Stomach (tissue), 9 donors: ENCODE measurements around the gene TCF7L1. TPM values are rescaled to one million over a fixed set of nuclear protein-coding genes. Genes with fewer than 3 reads are reported as not detected.
"Not testable (repeated sequence)": the region's sequence is repeated elsewhere in the genome, so short reads cannot be mapped to it uniquely, and the experiment has no call there.

Experiments used
- DNase-seq, 2 donors: peaks; one replicate each; pipeline versions ENCODE4 v3.0.0 to v3.0.0-alpha.2; 2013 to 2019
- H3K27ac ChIP-seq, 5 donors: fragments of 200-600 bp in 4 of 5; sonication (generic) in 4 of 5; one replicate each; pipeline ENCODE4 v1.5.1; 2013 to 2019; ENCODE audit warnings: mild to moderate bottlenecking in 1 of 5, moderate library complexity in 1 of 5
- H3K27me3 ChIP-seq, 3 donors: fragments of 200-600 bp; sonication (generic); one replicate each; pipeline ENCODE4 v1.5.1; 2017 to 2019; ENCODE audit warnings: mixed run types in 1 of 3
- H3K36me3 ChIP-seq, 4 donors: fragments of 200-600 bp; sonication (generic); 1 replicate in 3 of 4; 2 replicates in 1 of 4; pipeline ENCODE4 v1.5.1; 2016 to 2019
- H3K4me1 ChIP-seq, 4 donors: fragments of 200-600 bp; sonication (generic); one replicate each; pipeline ENCODE4 v1.5.1; 2016 to 2019
- H3K4me3 ChIP-seq, 4 donors: fragments of 200-600 bp; sonication (generic) in 3 of 4; one replicate each; pipeline ENCODE4 v1.5.1; 2016 to 2019; ENCODE audit warnings: mild to moderate bottlenecking in 1 of 4
- H3K9me3 ChIP-seq, 4 donors: fragments of 200-600 bp; sonication (generic); one replicate each; pipeline ENCODE4 v1.5.1; 2016 to 2019
- CTCF ChIP-seq, 7 experiments: fragments of 450-650 bp in 4 of 7; fragments of 200-600 bp in 3 of 7; sonication (generic) in 3 of 7; IDR thresholded peaks; one replicate each; pipeline ENCODE4 v1.5.1; 2016 to 2019; ENCODE audit warnings: antibody characterized with exemption in 7 of 7, control low read depth in 2 of 7, mild to moderate bottlenecking in 1 of 7
- EP300 ChIP-seq: sonication (generic); formaldehyde crosslinking; IDR thresholded peaks from one replicate; pipeline ENCODE4 v1.6.1; 2017; ENCODE audit warnings: antibody characterized with exemption
- POLR2A ChIP-seq, 4 donors: fragments of 450-650 bp; IDR thresholded peaks; one replicate each; pipeline ENCODE4 v1.6.1; 2016; ENCODE audit warnings: antibody characterized with exemption in 4 of 4, control low read depth in 2 of 4, mild to moderate bottlenecking in 1 of 4, moderate library complexity in 1 of 4
- POLR2AphosphoS5 ChIP-seq, 3 donors: sonication (generic); formaldehyde crosslinking; IDR thresholded peaks; one replicate each; pipeline ENCODE4 v1.6.1; 2016; ENCODE audit warnings: antibody characterized with exemption in 3 of 3
- WGBS, 5 donors: extraction: QIAGEN DNeasy Blood & Tissue Kit in 3 of 5; methylation state at CpG; one replicate each; pipeline versions ENCODE4 v1.1.5 to v1.1.7; 2013 to 2018; 5-methylcytosine and 5-hydroxymethylcytosine counted together
- intact Hi-C: fragments of 100-400 bp; cut with DNase I; formaldehyde crosslinking; loops from one replicate; pipeline ENCODE4 v1.15.1; 2023; ENCODE audit warnings: low total_unique reads
- polyA plus RNA-seq, 3 donors: library from polyadenylated mRNA; stranded (reverse); fragments of 200-250 nt; gene quantifications; one replicate each; pipeline ENCODE4 v1.2.3, GENCODE V29; 2013
- total RNA-seq, 5 donors: library from RNA; depleted of rRNA; stranded (reverse); fragments of >200 nt; gene quantifications; one replicate each; pipeline versions ENCODE4 v1.1.0 to v1.2.3, GENCODE V29; 2014 to 2016
- donor health status: healthy with polysubstance abuse.
- donor health status: Bipolar disorder and iron deficiency.
- donor health status: healthy.

Gene TCF7L1
- total and polyA plus RNA-seq, 8 donors = 0.45 to 8.3 (median 4.9) TPM; not detected in 1

DNA sequence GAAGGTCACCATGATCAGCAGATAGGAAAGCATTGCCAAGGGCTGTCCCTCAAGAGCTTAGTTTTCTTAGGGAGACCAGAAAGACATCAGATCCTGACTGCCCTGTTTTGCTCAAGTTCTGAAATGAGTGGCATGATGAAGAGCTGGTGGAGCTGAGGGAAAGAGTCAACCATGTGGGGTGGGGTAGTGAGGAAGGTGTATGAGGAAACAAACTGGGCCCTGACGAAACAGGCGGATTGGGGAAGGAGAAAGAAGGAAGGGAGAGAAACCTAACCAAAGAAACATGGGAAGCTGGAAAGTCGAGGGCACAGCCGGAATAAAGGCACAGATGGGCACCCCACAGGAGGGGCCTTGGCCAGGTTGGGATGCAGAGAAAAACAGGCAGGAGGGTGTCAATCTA, 186.6 kb downstream of the TCF7L1 start:
- no peaks in the 10 kb centered on the region for H3K9me3 ChIP-seq
- H3K4me1 ChIP-seq = peaks cover 17 to 68% (median 43%) of the 10 kb centered on the region in 4 donors
- TF ChIP-seq EP300 (no peak), CTCF (IDR thresholded peaks at IDR 0.05) (no peak), POLR2AphosphoS5 (IDR thresholded peaks at IDR 0.05) (no peak), POLR2A (IDR thresholded peaks at IDR 0.05) (no peak)
- WGBS, 5 donors = 84 to 98% (median 88%) methylated on average over 4 of the region's 4 CpGs
- H3K36me3 ChIP-seq = peaks cover 66 to 100% (median 97%) of the 10 kb centered on the region in 4 donors
- intact Hi-C loops = no loop called here
- no peak overlapping the region for H3K4me3 ChIP-seq
- no peak for DNase-seq
- H3K27me3 ChIP-seq = no peaks in the 10 kb centered on the region
- H3K27ac ChIP-seq = no peak overlapping the region

GRCh38 chr2:85323351-85323987, 190.3 kb downstream of the TCF7L1 start:
- Histone ChIP-seq H3K27ac (no peak overlapping the region), H3K4me3 (peak overlapping the region in 2 of 4 donors; percentile 79 to 81), H3K27me3 (no peaks in the 10 kb centered on the region), H3K4me1 (peaks cover 41 to 92% (median 67%) of the 10 kb centered on the region in 4 donors), H3K36me3 (peaks cover 54 to 67% (median 65%) of the 10 kb centered on the region in 4 donors), H3K9me3 (no peaks in the 10 kb centered on the region)
- intact Hi-C loops = no loop called here
- 79 to 88% (median 84%) methylated on average over 9 of the region's 9 CpGs for WGBS, 5 donors
- DNase-seq = no peak
- TF ChIP-seq POLR2AphosphoS5 (IDR thresholded peaks at IDR 0.05) (no peak), POLR2A (IDR thresholded peaks at IDR 0.05) (no peak), EP300 (no peak), CTCF (IDR thresholded peaks at IDR 0.05) (no peak)

- DNase-seq, H3K27ac ChIP-seq, H3K27me3 ChIP-seq, intact Hi-C loops, H3K9me3 ChIP-seq: not testable (repeated sequence)
- peaks cover 54 to 62% (median 59%) of the 10 kb centered on the region in 4 donors for H3K36me3 ChIP-seq
- H3K4me3 ChIP-seq = peak overlapping the region in 2 of 4 donors; percentile 79 to 81
- peaks cover 41 to 92% (median 67%) of the 10 kb centered on the region in 4 donors for H3K4me1 ChIP-seq
- 86 to 98% (median 91%) methylated on average over 9 to 11 of the region's 11 CpGs for WGBS, 5 donors
Observed at GRCh38 chr2:85323988-85324367, 190.8 kb downstream of the TCF7L1 start.

DNA sequence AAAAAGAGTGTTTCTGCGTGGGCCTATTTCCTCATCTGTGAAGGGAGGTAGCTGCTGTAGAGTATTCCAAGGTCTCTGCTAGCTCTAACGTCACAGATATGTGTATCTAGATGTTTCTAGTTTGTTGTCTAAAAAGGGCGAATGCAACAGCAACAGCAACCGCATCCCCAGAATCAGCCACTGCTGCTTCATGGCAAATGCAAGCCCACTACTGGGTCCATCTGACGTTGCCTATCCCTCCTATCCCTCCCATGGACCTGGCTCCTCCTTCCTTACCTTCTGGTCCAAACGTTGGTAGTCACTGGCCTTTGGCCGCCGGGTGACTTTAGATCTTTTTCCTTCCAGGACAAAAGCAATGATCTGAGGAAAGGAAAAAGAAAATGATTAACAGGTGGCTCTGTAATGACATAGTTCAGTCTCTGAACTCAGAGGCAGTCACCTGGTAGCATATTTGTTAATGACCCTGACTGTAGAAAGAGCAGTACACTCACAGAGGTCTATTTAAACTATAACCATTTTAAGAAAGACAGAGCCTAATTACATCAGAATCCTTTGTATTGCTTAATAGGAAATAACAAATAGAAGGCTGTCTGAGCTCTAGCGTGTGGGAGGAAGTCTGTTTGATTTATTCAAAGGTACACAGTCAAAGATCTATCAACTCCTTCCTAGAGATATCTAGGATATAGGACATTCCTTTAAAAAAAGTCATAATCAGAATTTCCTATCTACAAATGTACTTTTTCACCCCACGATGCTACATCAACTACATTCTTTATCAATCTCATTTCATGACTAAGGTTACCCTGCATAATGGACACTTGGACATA, 191.7 kb downstream of the TCF7L1 start:
- H3K9me3 ChIP-seq = no peaks in the 10 kb centered on the region
- peaks cover 46 to 53% (median 51%) of the 10 kb centered on the region in 4 donors for H3K36me3 ChIP-seq
- peak overlapping the region; percentile 77 to 85 (median 80) for H3K4me3 ChIP-seq
- peaks cover 41 to 84% (median 65%) of the 10 kb centered on the region in 4 donors for H3K4me1 ChIP-seq
- DNase-seq = peak in 1 of 2 donors; percentile 56
- 19 to 39% (median 38%) methylated on average over 10 of the region's 10 CpGs for WGBS, 5 donors
- intact Hi-C loops = no loop called here
- TF ChIP-seq POLR2A (IDR thresholded peaks at IDR 0.05) (no peak), POLR2AphosphoS5 (IDR thresholded peaks at IDR 0.05) (no peak), CTCF (IDR thresholded peaks at IDR 0.05) (no peak), EP300 (no peak)
- no peaks in the 10 kb centered on the region for H3K27me3 ChIP-seq
- H3K27ac ChIP-seq = peak overlapping the region in 4 of 5 donors; percentile 31 to 97 (median 73)
